ENCODE results near the gene IL32.

IL32 gene

DNA sequence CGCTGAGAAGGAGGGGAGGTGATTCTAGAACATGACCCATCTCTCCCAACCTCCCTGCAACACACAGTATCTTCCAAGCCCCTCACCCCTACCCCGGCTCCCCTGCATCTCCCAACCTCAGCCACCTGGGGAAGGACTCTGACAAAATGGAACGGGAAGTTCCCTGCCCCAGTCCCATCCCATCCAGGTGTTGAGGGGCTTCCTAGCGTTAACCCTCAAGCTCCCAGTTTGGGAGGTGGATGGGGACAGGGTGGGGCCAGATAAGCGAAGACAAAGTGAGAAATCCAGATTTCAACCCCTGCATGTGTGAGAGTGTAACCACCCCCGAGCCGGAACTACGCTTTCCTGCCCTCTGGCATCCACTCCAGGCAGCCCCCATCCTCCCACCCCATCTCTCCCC, 31.8 kb downstream of the IL32 start:
- no peak overlapping the region for H3K4me3 ChIP-seq (ENCODE audit: low read length)
- TF ChIP-seq, protein P1, sequence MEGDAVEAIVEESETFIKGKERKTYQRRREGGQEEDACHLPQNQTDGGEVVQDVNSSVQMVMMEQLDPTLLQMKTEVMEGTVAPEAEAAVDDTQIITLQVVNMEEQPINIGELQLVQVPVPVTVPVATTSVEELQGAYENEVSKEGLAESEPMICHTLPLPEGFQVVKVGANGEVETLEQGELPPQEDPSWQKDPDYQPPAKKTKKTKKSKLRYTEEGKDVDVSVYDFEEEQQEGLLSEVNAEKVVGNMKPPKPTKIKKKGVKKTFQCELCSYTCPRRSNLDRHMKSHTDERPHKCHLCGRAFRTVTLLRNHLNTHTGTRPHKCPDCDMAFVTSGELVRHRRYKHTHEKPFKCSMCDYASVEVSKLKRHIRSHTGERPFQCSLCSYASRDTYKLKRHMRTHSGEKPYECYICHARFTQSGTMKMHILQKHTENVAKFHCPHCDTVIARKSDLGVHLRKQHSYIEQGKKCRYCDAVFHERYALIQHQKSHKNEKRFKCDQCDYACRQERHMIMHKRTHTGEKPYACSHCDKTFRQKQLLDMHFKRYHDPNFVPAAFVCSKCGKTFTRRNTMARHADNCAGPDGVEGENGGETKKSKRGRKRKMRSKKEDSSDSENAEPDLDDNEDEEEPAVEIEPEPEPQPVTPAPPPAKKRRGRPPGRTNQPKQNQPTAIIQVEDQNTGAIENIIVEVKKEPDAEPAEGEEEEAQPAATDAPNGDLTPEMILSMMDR (IDR thresholded peaks at IDR 0.05; ENCODE audit: insufficient read depth, low read depth, low read length, missing control alignments): no peak
- no peak for DNase-seq (ENCODE audit: low read depth)

DNA sequence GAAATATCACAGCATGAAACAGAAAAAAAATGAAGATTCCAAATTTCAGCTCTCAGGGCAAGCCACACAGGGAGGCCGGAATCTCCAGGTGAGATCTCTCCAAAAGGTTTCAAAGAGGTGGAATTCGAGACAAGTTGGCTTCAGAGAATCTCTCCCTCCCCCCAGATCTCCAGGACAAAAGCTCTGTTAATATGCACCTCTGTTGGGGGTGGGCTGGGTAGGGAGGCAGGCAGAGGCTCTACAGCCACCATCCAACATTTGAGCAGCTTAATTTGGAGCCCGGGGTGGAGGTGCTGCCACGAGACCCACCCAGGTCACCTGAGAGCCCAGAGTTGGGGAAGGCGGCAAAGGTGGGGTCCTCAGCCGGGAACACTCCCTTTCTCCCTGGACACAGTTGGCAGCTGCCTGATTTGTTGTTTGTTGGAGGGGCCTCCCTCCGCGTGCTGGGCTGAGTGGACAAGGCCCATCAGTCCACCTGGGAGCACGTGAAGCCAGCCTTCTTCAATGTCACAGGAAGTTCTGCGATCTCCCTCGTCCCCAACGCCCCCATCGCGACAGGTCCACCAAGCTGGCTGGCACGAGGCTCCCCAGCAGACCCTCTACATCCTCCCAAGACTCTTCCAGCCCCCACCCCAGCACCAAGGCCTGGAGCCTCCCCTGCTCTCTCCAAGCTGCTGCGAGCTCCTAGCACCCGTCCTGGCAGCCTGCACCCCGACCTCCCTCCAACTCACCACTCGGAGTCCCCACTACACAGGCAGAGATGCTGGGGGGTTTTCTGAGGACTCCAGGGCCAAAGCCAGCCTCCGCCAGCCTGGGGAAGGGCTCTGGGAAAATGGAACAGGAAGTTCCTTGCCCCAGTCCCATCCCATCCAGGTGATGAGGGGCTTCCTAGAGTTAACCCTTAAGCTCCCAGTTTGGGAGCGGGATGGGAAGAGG, 33.3 kb downstream of the IL32 start, which contains the start of gene ZSCAN10:
TSS of gene ZSCAN10 (minus strand) at position 836 of the 936 bp plus-strand sequence. CDS start 6,357 bp downstream, outside the sequence.
- peak within 1 kb of the TSS; percentile 22 for H3K4me3 ChIP-seq (ENCODE audit: low read length)
- no peak for DNase-seq (ENCODE audit: low read depth)
- TF ChIP-seq, protein P1 (IDR thresholded peaks at IDR 0.05; ENCODE audit: insufficient read depth, low read depth, low read length, missing control alignments): no peak

DNA sequence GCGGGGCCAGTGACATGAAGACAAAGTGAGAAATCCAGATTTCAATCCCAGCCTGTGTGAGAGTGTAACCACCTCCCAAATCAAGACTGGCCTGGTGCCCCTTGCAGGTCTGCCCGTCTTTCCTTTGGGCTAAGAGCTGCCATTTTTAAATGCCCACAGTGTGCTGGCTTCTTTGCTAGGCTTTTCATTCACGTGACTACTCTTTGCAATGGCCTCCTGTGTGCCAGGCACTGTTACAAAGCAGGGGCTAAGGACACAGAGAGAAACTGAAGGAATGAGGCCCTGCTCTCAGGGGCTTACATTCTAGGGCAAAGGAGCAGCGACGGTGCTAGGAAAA, 33.9 kb downstream of the IL32 start:
- no peak for DNase-seq (ENCODE audit: low read depth)
- TF ChIP-seq, protein P1 (IDR thresholded peaks at IDR 0.05; ENCODE audit: insufficient read depth, low read depth, low read length, missing control alignments): no peak
- no peak overlapping the region for H3K4me3 ChIP-seq (ENCODE audit: low read length)

DNA sequence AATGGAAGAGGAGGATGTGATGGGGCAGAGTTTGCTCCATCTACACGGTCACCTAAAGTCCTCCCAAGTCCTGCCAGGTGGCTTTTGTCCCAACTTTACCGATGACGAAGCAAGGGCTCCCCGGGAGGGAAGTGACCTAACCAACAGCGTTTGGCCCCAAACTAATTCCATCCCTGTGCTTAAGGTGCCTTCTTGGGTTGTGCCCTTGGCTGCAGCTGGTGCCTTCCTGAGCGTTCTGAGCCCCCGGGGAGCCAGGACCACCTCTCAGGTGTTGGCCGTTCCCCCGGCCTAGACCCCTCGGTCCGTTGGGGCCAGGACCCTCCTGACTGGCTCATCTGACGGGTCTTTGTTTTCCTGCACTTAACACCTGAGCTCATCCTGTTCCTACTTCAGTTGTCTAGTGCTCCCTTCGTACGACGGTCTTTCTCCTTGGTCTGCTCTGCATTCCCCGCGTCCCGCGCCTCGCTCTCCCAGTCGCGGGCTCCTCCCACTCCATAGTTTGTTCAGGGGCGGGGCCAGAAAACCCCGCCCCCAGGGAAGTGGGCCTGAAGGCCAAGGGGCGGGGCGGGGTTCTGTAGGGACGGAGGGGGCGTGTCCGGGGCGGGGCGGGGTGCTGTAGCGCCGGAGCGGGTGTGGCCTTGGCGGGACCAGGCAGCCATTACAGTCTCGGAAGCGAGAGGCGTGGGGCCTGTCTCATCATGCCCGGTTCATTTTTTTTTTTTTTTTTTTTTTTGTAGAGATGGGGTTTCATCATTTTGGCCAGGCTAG, 34.5 kb downstream of the IL32 start:
- TF ChIP-seq, protein P1 (IDR thresholded peaks at IDR 0.05; ENCODE audit: insufficient read depth, low read depth, low read length, missing control alignments): no peak
- peak overlapping the region; percentile 22 for H3K4me3 ChIP-seq (ENCODE audit: low read length)
- peak; percentile 97 for DNase-seq (ENCODE audit: low read depth)

DNA sequence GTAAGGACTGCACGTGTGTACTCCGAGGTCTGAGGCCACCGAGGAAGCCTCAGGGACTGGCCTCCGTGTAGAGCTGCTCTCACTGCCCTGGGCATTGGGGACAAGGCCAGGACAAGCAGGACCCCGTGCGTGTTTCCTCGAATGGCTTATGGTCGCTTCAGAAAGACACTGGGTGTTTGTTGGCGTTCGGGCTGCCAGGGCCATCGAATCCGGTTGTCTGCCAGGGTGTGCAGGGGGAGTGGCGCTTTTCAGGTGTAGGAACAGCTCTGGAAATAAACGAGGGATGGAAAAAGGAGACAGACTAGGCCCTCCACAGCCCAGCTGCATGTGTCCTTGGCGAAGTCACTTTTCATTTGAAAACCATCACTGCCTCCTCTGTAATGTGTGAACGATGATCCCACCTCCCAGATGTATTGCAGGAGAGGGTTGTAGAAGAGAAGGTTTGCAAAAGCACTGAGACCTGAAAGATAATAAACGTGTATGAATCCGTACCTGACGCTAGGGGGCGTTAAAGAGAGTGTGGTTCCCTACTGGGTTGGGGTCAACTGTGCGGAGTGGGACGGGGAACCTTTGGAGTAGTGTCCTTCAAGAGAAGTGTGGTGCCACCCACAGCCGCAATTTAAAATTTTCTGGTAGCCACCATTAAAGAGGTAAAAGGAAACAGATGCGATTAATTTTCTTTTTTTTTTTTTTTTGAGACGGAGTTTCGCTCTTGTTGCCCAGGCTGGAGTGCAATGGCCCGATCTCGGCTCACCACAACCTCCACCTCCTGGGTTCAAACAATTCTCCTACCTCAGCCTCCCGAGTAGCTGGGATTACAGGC, 35.8 kb downstream of the IL32 start:
- peak; percentile 41 for DNase-seq (ENCODE audit: low read depth)
- TF ChIP-seq, protein P1 (IDR thresholded peaks at IDR 0.05; ENCODE audit: insufficient read depth, low read depth, low read length, missing control alignments): peak; percentile 61
- H3K4me3 ChIP-seq (ENCODE audit: low read length): no peak overlapping the region

DNA sequence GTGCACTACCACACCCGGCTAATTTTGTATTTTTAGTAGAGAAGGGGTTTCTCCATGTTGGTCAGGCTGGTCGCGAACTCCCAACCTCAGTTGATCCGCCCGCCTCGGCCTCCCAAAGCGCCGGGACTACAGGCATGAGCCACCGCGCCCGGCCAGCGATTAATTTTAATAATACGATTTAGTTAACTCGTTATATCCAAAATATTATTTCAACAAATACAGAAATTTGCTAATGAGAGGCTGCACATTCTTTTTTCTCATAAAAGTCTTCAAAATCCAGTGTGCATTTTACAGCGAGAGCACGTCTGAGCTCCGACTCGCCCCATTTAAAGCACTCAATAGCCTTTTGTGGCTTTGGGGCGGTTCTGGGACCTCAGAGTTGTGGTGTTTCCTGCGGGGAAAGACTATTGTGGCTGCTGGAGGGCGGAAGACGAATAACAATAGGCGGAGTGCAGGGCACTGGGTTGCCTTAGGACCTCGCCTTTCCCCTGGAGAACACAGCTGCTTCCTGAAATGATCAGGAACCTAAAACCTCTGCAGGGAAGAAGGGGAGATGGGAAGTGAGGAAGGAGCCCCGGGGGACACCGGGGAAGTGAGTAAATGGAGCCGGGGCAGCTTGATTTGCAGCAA, 36.5 kb downstream of the IL32 start:
- TF ChIP-seq, protein P1 (IDR thresholded peaks at IDR 0.05; ENCODE audit: insufficient read depth, low read depth, low read length, missing control alignments): no peak
- no peak for DNase-seq (ENCODE audit: low read depth)
- H3K4me3 ChIP-seq (ENCODE audit: low read length): no peak overlapping the region

All from epithelial cell of esophagus (primary cell).